NCI-H1048 (cell line): ENCODE data around the gene RNF212.

Experiments used
- DNase-seq: peaks from one replicate; lab custom pipeline; 2025; lab: John Stamatoyannopoulos, UW

Gene RNF212

GRCh38 chr4:1048773-1049590 lies 64.4 kb downstream of the RNF212 start:
- DNase-seq = no peak

- no peak for DNase-seq
Observed at GRCh38 chr4:1047976-1048772, 65.2 kb downstream of the RNF212 start.

GRCh38 chr4:1047106-1047975 lies 66.0 kb downstream of the RNF212 start:
- no peak for DNase-seq

GRCh38 chr4:1046581-1047011 lies 66.8 kb downstream of the RNF212 start:
- peak; percentile 18 for DNase-seq

GRCh38 chr4:1045595-1046201 lies 67.7 kb downstream of the RNF212 start:
- DNase-seq = no peak

- no peak for DNase-seq
Observed at GRCh38 chr4:1045193-1045594, 68.2 kb downstream of the RNF212 start.

- DNase-seq = no peak
Observed at GRCh38 chr4:1044469-1045192, 68.7 kb downstream of the RNF212 start.

GRCh38 chr4:1043651-1044468 lies 69.5 kb downstream of the RNF212 start:
- no peak for DNase-seq

GRCh38 chr4:1043162-1043561 lies 70.2 kb downstream of the RNF212 start:
- no peak for DNase-seq

- no peak for DNase-seq
Observed at GRCh38 chr4:1042352-1043055, 70.9 kb downstream of the RNF212 start.

GRCh38 chr4:1041936-1042330 lies 71.4 kb downstream of the RNF212 start:
- DNase-seq = no peak

GRCh38 chr4:1041147-1041935 lies 72.0 kb downstream of the RNF212 start:
- DNase-seq = no peak

- DNase-seq = no peak
Observed at GRCh38 chr4:1040344-1041146, 72.8 kb downstream of the RNF212 start.

- DNase-seq = no peak
Observed at GRCh38 chr4:1039493-1040343, 73.6 kb downstream of the RNF212 start.

- DNase-seq = no peak
Observed at GRCh38 chr4:1038948-1039492, 74.3 kb downstream of the RNF212 start.

- no peak for DNase-seq
Observed at GRCh38 chr4:1036976-1037810, 76.2 kb downstream of the RNF212 start.
